Measurements from ENCODE around the gene PLPPR3.

The PLPPR3 gene

GRCh38 chr19:802498-803098 is 19.2 kb downstream of the PLPPR3 start:
- Histone ChIP-seq H3K27ac (ENCODE audit: low read depth, low read length) (peak overlapping the region; percentile 54), H3K4me1 (ENCODE audit: control insufficient read depth in 5 of 5, insufficient read depth in 5 of 5, low read length in 5 of 5) (peaks cover 18 to 64% (median 56%) of the 10 kb centered on the region in 5 donors), H3K36me3 (ENCODE audit: control insufficient read depth in 5 of 5, insufficient read depth in 5 of 5, low read length in 5 of 5) (peaks cover 0 to 68% (median 53%) of the 10 kb centered on the region in 5 donors), H3K9ac (ENCODE audit: low read length in 5 of 5) (no peak overlapping the region), H3K4me3 (ENCODE audit: low read depth in 1 of 5, low read length in 5 of 5) (peak overlapping the region in 2 of 5 donors; percentile 32 to 57), H3K9me3 (ENCODE audit: control insufficient read depth in 5 of 5, low read length in 5 of 5) (no peaks in the 10 kb centered on the region), H3K27me3 (ENCODE audit: control insufficient read depth in 5 of 5, insufficient read depth in 4 of 5, low read length in 5 of 5) (no peaks in the 10 kb centered on the region)

- Histone ChIP-seq H3K27me3 (ENCODE audit: control insufficient read depth in 5 of 5, insufficient read depth in 4 of 5, low read length in 5 of 5) (no peaks in the 10 kb centered on the region), H3K9me3 (ENCODE audit: control insufficient read depth in 5 of 5, low read length in 5 of 5) (no peaks in the 10 kb centered on the region), H3K4me3 (ENCODE audit: low read depth in 1 of 5, low read length in 5 of 5) (peak overlapping the region; percentile 27 to 57 (median 32)), H3K27ac (ENCODE audit: low read depth, low read length) (peak overlapping the region; percentile 54), H3K9ac (ENCODE audit: low read length in 5 of 5) (no peak overlapping the region), H3K36me3 (ENCODE audit: control insufficient read depth in 5 of 5, insufficient read depth in 5 of 5, low read length in 5 of 5) (peaks cover 0 to 62% (median 47%) of the 10 kb centered on the region in 5 donors), H3K4me1 (ENCODE audit: control insufficient read depth in 5 of 5, insufficient read depth in 5 of 5, low read length in 5 of 5) (peaks cover 18 to 64% (median 56%) of the 10 kb centered on the region in 5 donors)
These were observed 19.8 kb downstream of the PLPPR3 start for GRCh38 chr19:801861-802497.

- no peaks in the 10 kb centered on the region for H3K27me3 ChIP-seq (ENCODE audit: control insufficient read depth in 5 of 5, insufficient read depth in 4 of 5, low read length in 5 of 5)
- H3K36me3 ChIP-seq (ENCODE audit: control insufficient read depth in 5 of 5, insufficient read depth in 5 of 5, low read length in 5 of 5), result peaks cover 0 to 54% (median 39%) of the 10 kb centered on the region in 5 donors
- peaks cover 18 to 69% (median 61%) of the 10 kb centered on the region in 5 donors for H3K4me1 ChIP-seq (ENCODE audit: control insufficient read depth in 5 of 5, insufficient read depth in 5 of 5, low read length in 5 of 5)
- H3K27ac ChIP-seq (ENCODE audit: low read depth, low read length), result peak overlapping the region; percentile 54
- peak overlapping the region in 1 of 5 donors; percentile 45 for H3K9ac ChIP-seq (ENCODE audit: low read length in 5 of 5)
- H3K4me3 ChIP-seq (ENCODE audit: low read depth in 1 of 5, low read length in 5 of 5), result peak overlapping the region; percentile 29 to 57 (median 32)
- no peaks in the 10 kb centered on the region for H3K9me3 ChIP-seq (ENCODE audit: control insufficient read depth in 5 of 5, low read length in 5 of 5)
These were observed 20.5 kb downstream of the PLPPR3 start for GRCh38 chr19:801030-801860.

GRCh38 chr19:800360-801029 is 21.3 kb downstream of the PLPPR3 start:
- Histone ChIP-seq H3K27ac (ENCODE audit: low read depth, low read length) (no peak overlapping the region), H3K27me3 (ENCODE audit: control insufficient read depth in 5 of 5, insufficient read depth in 4 of 5, low read length in 5 of 5) (no peaks in the 10 kb centered on the region), H3K4me3 (ENCODE audit: low read depth in 1 of 5, low read length in 5 of 5) (peak overlapping the region in 4 of 5 donors; percentile 13 to 57 (median 38)), H3K36me3 (ENCODE audit: control insufficient read depth in 5 of 5, insufficient read depth in 5 of 5, low read length in 5 of 5) (peaks cover 0 to 47% (median 32%) of the 10 kb centered on the region in 5 donors), H3K9me3 (ENCODE audit: control insufficient read depth in 5 of 5, low read length in 5 of 5) (no peaks in the 10 kb centered on the region), H3K9ac (ENCODE audit: low read length in 5 of 5) (peak overlapping the region in 2 of 5 donors; percentile 43 to 44), H3K4me1 (ENCODE audit: control insufficient read depth in 5 of 5, insufficient read depth in 5 of 5, low read length in 5 of 5) (peaks cover 20 to 77% (median 68%) of the 10 kb centered on the region in 5 donors)

- peaks cover 0 to 35% (median 20%) of the 10 kb centered on the region in 5 donors for H3K36me3 ChIP-seq (ENCODE audit: control insufficient read depth in 5 of 5, insufficient read depth in 5 of 5, low read length in 5 of 5)
These were observed 22.5 kb downstream of the PLPPR3 start for GRCh38 chr19:799076-799881.

GRCh38 chr19:798415-799075 is 23.2 kb downstream of the PLPPR3 start:
- H3K36me3 ChIP-seq (ENCODE audit: control insufficient read depth in 5 of 5, insufficient read depth in 5 of 5, low read length in 5 of 5), result peaks cover 0 to 27% (median 12%) of the 10 kb centered on the region in 5 donors
- peak overlapping the region; percentile 69 for H3K27ac ChIP-seq (ENCODE audit: low read depth, low read length)
- no peaks in the 10 kb centered on the region for H3K9me3 ChIP-seq (ENCODE audit: control insufficient read depth in 5 of 5, low read length in 5 of 5)
- H3K4me3 ChIP-seq (ENCODE audit: low read depth in 1 of 5, low read length in 5 of 5), result peak overlapping the region; percentile 75 to 90 (median 88)
- H3K9ac ChIP-seq (ENCODE audit: low read length in 5 of 5), result peak overlapping the region in 4 of 5 donors; percentile 85 to 89 (median 88)
- peaks cover 20 to 72% (median 69%) of the 10 kb centered on the region in 5 donors for H3K4me1 ChIP-seq (ENCODE audit: control insufficient read depth in 5 of 5, insufficient read depth in 5 of 5, low read length in 5 of 5)
- no peaks in the 10 kb centered on the region for H3K27me3 ChIP-seq (ENCODE audit: control insufficient read depth in 5 of 5, insufficient read depth in 4 of 5, low read length in 5 of 5)

More at GRCh38 chr19:799076-799881, 22.5 kb downstream of the PLPPR3 start:
- Histone ChIP-seq H3K4me1 (ENCODE audit: control insufficient read depth in 5 of 5, insufficient read depth in 5 of 5, low read length in 5 of 5) (peaks cover 20 to 79% (median 74%) of the 10 kb centered on the region in 5 donors), H3K4me3 (ENCODE audit: low read depth in 1 of 5, low read length in 5 of 5) (peak overlapping the region; percentile 42 to 90 (median 88)), H3K27ac (ENCODE audit: low read depth, low read length) (peak overlapping the region; percentile 69), H3K9ac (ENCODE audit: low read length in 5 of 5) (peak overlapping the region in 4 of 5 donors; percentile 85 to 89 (median 88)), H3K27me3 (ENCODE audit: control insufficient read depth in 5 of 5, insufficient read depth in 4 of 5, low read length in 5 of 5) (no peaks in the 10 kb centered on the region), H3K9me3 (ENCODE audit: control insufficient read depth in 5 of 5, low read length in 5 of 5) (no peaks in the 10 kb centered on the region)

- no peaks in the 10 kb centered on the region for H3K9me3 ChIP-seq (ENCODE audit: control insufficient read depth in 5 of 5, low read length in 5 of 5)
- no peaks in the 10 kb centered on the region for H3K27me3 ChIP-seq (ENCODE audit: control insufficient read depth in 5 of 5, insufficient read depth in 4 of 5, low read length in 5 of 5)
- H3K36me3 ChIP-seq (ENCODE audit: control insufficient read depth in 5 of 5, insufficient read depth in 5 of 5, low read length in 5 of 5), result peaks cover 0 to 19% (median 8%) of the 10 kb centered on the region in 5 donors
- H3K27ac ChIP-seq (ENCODE audit: low read depth, low read length), result peak overlapping the region; percentile 69
- H3K4me1 ChIP-seq (ENCODE audit: control insufficient read depth in 5 of 5, insufficient read depth in 5 of 5, low read length in 5 of 5), result peaks cover 20 to 65% (median 64%) of the 10 kb centered on the region in 5 donors
- peak overlapping the region; percentile 75 to 90 (median 88) for H3K4me3 ChIP-seq (ENCODE audit: low read depth in 1 of 5, low read length in 5 of 5)
- peak overlapping the region in 4 of 5 donors; percentile 85 to 89 (median 88) for H3K9ac ChIP-seq (ENCODE audit: low read length in 5 of 5)
These were observed 24.0 kb downstream of the PLPPR3 start for GRCh38 chr19:797528-798414.

Data from subcutaneous abdominal adipose tissue (tissue), 5 donors.